Activated T-helper 17 cell treated with anti-CD3 and anti-CD28 coated beads, Interleukin-2, amount 50 U/mL, for 72 hours (primary cell): ENCODE data around the gene MDM1. TPM values are rescaled to one million over a fixed set of nuclear protein-coding genes. Genes with fewer than 3 reads are reported as not detected.

Source experiments
- ATAC-seq: fragments of 150-1000 bp; cut with Tn5 transposase; replicated peaks from 2 replicates; pipeline ENCODE4 v1.10.0; 2021; ENCODE audit warnings: mild to moderate bottlenecking, moderate library complexity
- H3K27ac Mint-ChIP-seq: one replicate; pipeline ENCODE4 v1.8.0; 2022; ENCODE audit warnings: mixed read lengths
- H3K27me3 Mint-ChIP-seq: one replicate; pipeline ENCODE4 v1.8.0; 2022; ENCODE audit warnings: mixed read lengths
- H3K36me3 Mint-ChIP-seq: one replicate; pipeline ENCODE4 v1.8.0; 2022; ENCODE audit warnings: low read depth, mild to moderate bottlenecking, mixed read lengths
- H3K4me1 Mint-ChIP-seq: one replicate; pipeline ENCODE4 v1.8.0; 2022; ENCODE audit warnings: mixed read lengths
- H3K4me3 Mint-ChIP-seq: one replicate; pipeline ENCODE4 v1.8.0; 2022; ENCODE audit warnings: mild to moderate bottlenecking, mixed read lengths
- H3K9me3 Mint-ChIP-seq: one replicate; pipeline ENCODE4 v1.8.0; 2022; ENCODE audit warnings: mixed read lengths
- total RNA-seq, 2 donors: library from RNA; stranded (reverse); gene quantifications; one replicate each; pipeline ENCODE4 v1.2.3, GENCODE V29; 2022

MDM1 gene
- total RNA-seq, 2 donors from 2014 or later, result 14.2 to 31.5 TPM

GRCh38 chr12:68263366-68263765, 68.8 kb downstream of the MDM1 start:
- H3K27me3 Mint-ChIP-seq, result peaks cover 22% of the 10 kb centered on the region
- H3K9me3 Mint-ChIP-seq, result no peaks in the 10 kb centered on the region
- H3K4me3 Mint-ChIP-seq, result no peak overlapping the region
- peaks cover 29% of the 10 kb centered on the region for H3K4me1 Mint-ChIP-seq
- no peak overlapping the region for H3K27ac Mint-ChIP-seq
- H3K36me3 Mint-ChIP-seq, result no peaks in the 10 kb centered on the region
- no peak for ATAC-seq

- Mint-ChIP-seq H3K4me1 (peaks cover 34% of the 10 kb centered on the region), H3K9me3 (no peaks in the 10 kb centered on the region), H3K4me3 (peak overlapping the region; percentile 7), H3K27ac (no peak overlapping the region), H3K36me3 (no peaks in the 10 kb centered on the region), H3K27me3 (peaks cover 27% of the 10 kb centered on the region)
- peak; percentile 62 for ATAC-seq
Measured at GRCh38 chr12:68261896-68262295, 70.3 kb downstream of the MDM1 start.

GRCh38 chr12:68260153-68260552, 72.0 kb downstream of the MDM1 start:
- Mint-ChIP-seq H3K9me3 (no peaks in the 10 kb centered on the region), H3K27me3 (peaks cover 23% of the 10 kb centered on the region), H3K36me3 (no peaks in the 10 kb centered on the region)

GRCh38 chr12:68259318-68259940, 72.7 kb downstream of the MDM1 start:
- H3K27ac Mint-ChIP-seq, result peak overlapping the region; percentile 75
- ATAC-seq, result peak; percentile 88
- no peaks in the 10 kb centered on the region for H3K36me3 Mint-ChIP-seq
- H3K9me3 Mint-ChIP-seq, result no peaks in the 10 kb centered on the region
- peaks cover 19% of the 10 kb centered on the region for H3K4me1 Mint-ChIP-seq
- H3K4me3 Mint-ChIP-seq, result peak overlapping the region; percentile 25
- H3K27me3 Mint-ChIP-seq, result peaks cover 21% of the 10 kb centered on the region

More at GRCh38 chr12:68260153-68260552, 72.0 kb downstream of the MDM1 start:
- Mint-ChIP-seq H3K4me1 (peaks cover 27% of the 10 kb centered on the region), H3K27ac (no peak overlapping the region), H3K4me3 (no peak overlapping the region)
- ATAC-seq, result no peak

- Mint-ChIP-seq H3K4me3 (peak within 1 kb of the TSS; percentile 59), H3K27me3 (peaks cover 17% of the 10 kb centered on the region), H3K36me3 (no peaks in the 10 kb centered on the region), H3K4me1 (peaks cover 22% of the 10 kb centered on the region), H3K9me3 (no peaks in the 10 kb centered on the region), H3K27ac (no peak within 1 kb of the TSS)
- ATAC-seq, result peak; percentile 25
Measured at GRCh38 chr12:68253504-68253903, 78.7 kb downstream of the MDM1 start, which contains the start of gene IL22. TSS of gene IL22 (minus strand) at chr12:68253604. CDS start at chr12:68253448, 156 bp downstream.

- ATAC-seq, result peak; percentile 71
- Mint-ChIP-seq H3K36me3 (no peaks in the 10 kb centered on the region), H3K27me3 (peaks cover 12% of the 10 kb centered on the region), H3K4me1 (peaks cover 17% of the 10 kb centered on the region), H3K4me3 (peak overlapping the region; percentile 59), H3K9me3 (no peaks in the 10 kb centered on the region), H3K27ac (peak overlapping the region; percentile 3)
Measured at GRCh38 chr12:68252077-68252476, 80.1 kb downstream of the MDM1 start.

- Mint-ChIP-seq H3K27me3 (peaks cover 18% of the 10 kb centered on the region), H3K4me1 (peaks cover 17% of the 10 kb centered on the region), H3K36me3 (no peaks in the 10 kb centered on the region), H3K4me3 (peak overlapping the region; percentile 5), H3K9me3 (no peaks in the 10 kb centered on the region), H3K27ac (no peak overlapping the region)
- ATAC-seq, result no peak
Measured at GRCh38 chr12:68250454-68250853, 81.7 kb downstream of the MDM1 start.

GRCh38 chr12:68247785-68248184, 84.4 kb downstream of the MDM1 start:
- Mint-ChIP-seq H3K36me3 (no peaks in the 10 kb centered on the region), H3K4me1 (peaks cover 20% of the 10 kb centered on the region), H3K27me3 (peaks cover 14% of the 10 kb centered on the region), H3K27ac (no peak overlapping the region), H3K9me3 (no peaks in the 10 kb centered on the region), H3K4me3 (no peak overlapping the region)
- no peak for ATAC-seq

- Mint-ChIP-seq H3K27me3 (peaks cover 12% of the 10 kb centered on the region), H3K36me3 (no peaks in the 10 kb centered on the region)
- no peak for ATAC-seq
Measured at GRCh38 chr12:68246350-68246749, 85.8 kb downstream of the MDM1 start.

GRCh38 chr12:68245180-68246021, 86.8 kb downstream of the MDM1 start:
- Mint-ChIP-seq H3K9me3 (no peaks in the 10 kb centered on the region), H3K36me3 (no peaks in the 10 kb centered on the region), H3K27ac (no peak overlapping the region), H3K4me1 (peaks cover 19% of the 10 kb centered on the region), H3K4me3 (no peak overlapping the region), H3K27me3 (peaks cover 12% of the 10 kb centered on the region)
- ATAC-seq, result no peak

More at GRCh38 chr12:68246350-68246749, 85.8 kb downstream of the MDM1 start:
- Mint-ChIP-seq H3K4me3 (no peak overlapping the region), H3K9me3 (no peaks in the 10 kb centered on the region), H3K4me1 (peaks cover 14% of the 10 kb centered on the region), H3K27ac (no peak overlapping the region)

Other genes with a start within 250 kb of the MDM1 start
- gene IFNG, start 172.6 kb downstream of the MDM1 start, total RNA-seq, result 10 to 100 TPM; 33.2 to 51.7 TPM
- gene IL26, start 106.6 kb downstream of the MDM1 start, total RNA-seq, result 10 to 100 TPM in 1 of 2 donors, 1 to 10 TPM in 1; 8.0 to 66.8 TPM
- gene IL22, start 78.8 kb downstream of the MDM1 start, total RNA-seq, result 100 to 1,000 TPM in 1 of 2 donors, 10 to 100 TPM in 1; 52.3 to 253 TPM